GM23248 (cell line): Measurements from ENCODE around the gene WDR46. TPM values are rescaled to one million over a fixed set of nuclear protein-coding genes. Genes with fewer than 3 reads are reported as not detected.

Experiments
- DNase-seq: peaks from one replicate; pipeline ENCODE4 v3.0.0-alpha.2; 2015
- H2AFZ ChIP-seq: fragments of 200-600 bp; sonication (generic); 2 replicates; pipeline ENCODE4 v1.6.1; 2016; ENCODE audit warnings: antibody characterized with exemption
- H3F3A ChIP-seq: fragments of 200-600 bp; sonication (generic); 2 replicates; pipeline ENCODE4 v1.6.1; 2016; ENCODE audit warnings: mild to moderate bottlenecking, antibody characterized with exemption, mixed run types; ENCODE audit not compliant: insufficient read depth
- H3K27ac ChIP-seq: fragments of 200-600 bp; sonication (generic); 2 replicates; pipeline ENCODE4 v1.5.1; 2016; ENCODE audit warnings: mild to moderate bottlenecking
- H3K27me3 ChIP-seq: fragments of 200-600 bp; sonication (generic); replicated peaks from 2 replicates; pipeline ENCODE4 v1.6.1; 2016; ENCODE audit warnings: mild to moderate bottlenecking; ENCODE audit not compliant: insufficient read depth
- H3K36me3 ChIP-seq: fragments of 200-600 bp; sonication (generic); 2 replicates; pipeline ENCODE4 v1.6.1; 2016; ENCODE audit warnings: low read depth, mild to moderate bottlenecking
- H3K4me1 ChIP-seq: fragments of 200-600 bp; sonication (generic); 2 replicates; pipeline ENCODE4 v1.6.1; 2016; ENCODE audit warnings: mild to moderate bottlenecking; ENCODE audit not compliant: insufficient read depth
- H3K4me2 ChIP-seq: fragments of 200-600 bp; sonication (generic); one replicate; pipeline ENCODE4 v1.6.1; 2016; ENCODE audit warnings: mild to moderate bottlenecking; ENCODE audit not compliant: unreplicated experiment
- H3K4me3 ChIP-seq: fragments of 200-600 bp; sonication (generic); 2 replicates; pipeline ENCODE4 v1.5.1; 2016; ENCODE audit warnings: mild to moderate bottlenecking
- H3K79me2 ChIP-seq: fragments of 200-600 bp; sonication (generic); 2 replicates; pipeline ENCODE4 v1.6.1; 2016; ENCODE audit warnings: mild to moderate bottlenecking; ENCODE audit not compliant: insufficient read depth
- H3K9ac ChIP-seq: fragments of 200-600 bp; sonication (generic); 2 replicates; pipeline ENCODE4 v1.6.1; 2016; ENCODE audit warnings: mild to moderate bottlenecking
- H3K9me2 ChIP-seq: fragments of 200-600 bp; sonication (generic); 2 replicates; pipeline ENCODE4 v1.6.1; 2016; ENCODE audit warnings: mixed run types, mild to moderate bottlenecking, moderate library complexity; ENCODE audit not compliant: insufficient read depth
- H3K9me3 ChIP-seq: fragments of 200-600 bp; sonication (generic); one replicate; pipeline ENCODE4 v1.6.1; 2017; ENCODE audit warnings: low read depth
- H4K20me1 ChIP-seq: fragments of 200-600 bp; sonication (generic); 2 replicates; pipeline ENCODE4 v1.6.0; 2016; ENCODE audit not compliant: insufficient read depth
- EZH2 ChIP-seq: fragments of 200-600 bp; sonication (generic); IDR thresholded peaks from 2 replicates; pipeline ENCODE4 v1.6.1; 2018; ENCODE audit warnings: antibody characterized with exemption, mild to moderate bottlenecking; ENCODE audit not compliant: insufficient read depth, poor library complexity, severe bottlenecking
- EZH2phosphoT487 ChIP-seq: fragments of 200-600 bp; sonication (generic); IDR thresholded peaks from 2 replicates; pipeline ENCODE4 v1.6.1; 2018; ENCODE audit warnings: antibody characterized with exemption, moderate library complexity, mild to moderate bottlenecking, low read depth; ENCODE audit not compliant: insufficient read depth
- WGBS, 2 experiments: methylation state at CpG; one replicate each; pipeline ENCODE4 v1.1.6; 2015 to 2017; ENCODE audit warnings: low lambda C conversion rate in 2 of 2, low coverage in 1 of 2; ENCODE audit errors: missing lambda C conversion rate in 2 of 2; 5-methylcytosine and 5-hydroxymethylcytosine counted together
- in situ Hi-C: fragments of 300-500 bp; cut with MboI; formaldehyde crosslinking; loops from 2 replicates; pipeline ENCODE4 v1.15.0; 2020
- polyA plus RNA-seq: library from polyadenylated mRNA; unstranded; fragments of >200 nt; fragmentation: Nextera tagmentation; extraction: Ambion mirVana; gene quantifications from 2 replicates; pipeline ENCODE4 v1.2.1, GENCODE V29; 2016
- total RNA-seq: library from RNA; depleted of rRNA; stranded (reverse); fragments of >200 nt; shearing (Covaris generic); gene quantifications from 2 replicates; pipeline ENCODE4 v1.2.3, GENCODE V29; 2014

WDR46 gene
- total and polyA plus RNA-seq, 2 experiments from 2014 or later = 64.4 to 79.4 TPM

DNA sequence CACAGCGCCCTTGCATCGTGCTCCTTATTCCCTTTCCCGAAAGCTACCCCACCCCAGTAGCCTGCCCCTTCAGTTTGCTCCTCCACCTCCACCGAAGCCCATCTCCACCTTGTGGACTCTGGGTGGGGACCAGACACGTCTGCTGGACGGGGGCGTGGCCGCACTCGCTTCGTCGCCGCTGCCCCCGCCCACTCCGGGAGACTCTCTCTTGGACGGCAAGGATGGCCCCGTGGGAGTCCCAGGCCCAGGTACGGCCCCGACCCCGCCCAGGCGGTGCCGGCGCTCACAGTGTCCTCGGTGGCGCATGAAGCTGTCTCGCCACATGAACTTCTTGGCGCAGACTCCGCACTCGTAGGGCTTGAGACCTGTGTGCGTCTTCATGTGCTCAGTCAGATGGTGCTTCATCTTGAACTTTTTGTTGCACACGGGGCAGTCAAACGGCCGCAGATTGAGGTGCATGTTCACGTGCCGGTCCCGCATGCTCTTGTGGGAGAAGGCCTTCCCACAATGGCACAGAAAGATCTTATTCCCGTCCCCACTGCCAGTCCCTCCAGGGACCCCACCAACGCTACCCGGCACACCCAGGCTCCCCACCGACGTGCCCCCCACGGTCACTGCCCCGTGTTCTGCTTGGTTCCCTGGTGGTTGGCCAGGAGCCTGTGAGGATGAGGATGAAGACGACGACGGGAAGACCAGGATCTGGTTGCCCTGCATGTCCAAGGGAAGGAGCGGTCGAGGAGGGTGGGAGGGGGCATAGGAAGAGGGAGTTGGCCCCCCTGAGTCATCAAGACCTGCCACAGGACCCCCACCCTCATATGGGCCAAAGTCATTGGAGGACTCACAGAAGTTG, 26.1 kb upstream of the WDR46 start:
- no peak for TF ChIP-seq EZH2phosphoT487
- no peak for TF ChIP-seq EZH2

DNA sequence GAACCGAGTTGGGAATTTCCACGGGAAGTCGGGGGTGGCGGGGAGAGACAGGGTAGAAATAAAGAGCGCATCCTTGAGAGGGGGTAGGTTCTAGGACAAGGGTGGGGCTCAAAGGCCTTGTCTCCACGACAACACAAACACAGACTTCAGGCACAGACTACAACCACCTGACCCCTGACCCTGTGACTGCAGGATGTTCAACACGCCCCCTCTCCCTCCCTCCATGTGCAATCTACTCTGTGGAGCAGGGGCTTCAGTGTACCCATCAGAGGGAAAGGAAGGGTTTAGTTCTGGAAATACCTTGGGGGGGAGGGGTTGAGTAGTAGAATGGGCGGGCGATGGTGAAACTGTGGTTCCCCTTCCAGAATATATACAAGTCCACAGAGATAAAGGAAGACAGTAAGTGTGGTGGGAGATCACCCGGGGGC, 25.5 kb upstream of the WDR46 start:
- WGBS, 2 experiments = 3 to 4% methylated on average over 10 of the region's 10 CpGs
- peak overlapping the region; percentile 93 for H3K4me2 ChIP-seq
- TF ChIP-seq EZH2phosphoT487 (no peak), EZH2 (no peak)
- H3K4me1 ChIP-seq = peaks cover 14% of the 10 kb centered on the region
- peak overlapping the region; percentile 94 for H3K4me3 ChIP-seq
- H3K9me2 ChIP-seq = no peaks in the 10 kb centered on the region
- peak; percentile 88 for DNase-seq
- no peaks in the 10 kb centered on the region for H3K9me3 ChIP-seq
- no peaks in the 10 kb centered on the region for H4K20me1 ChIP-seq
- H3K36me3 ChIP-seq = peaks cover 11% of the 10 kb centered on the region; the same call in 1 of the 2 replicates
- peak overlapping the region; percentile 41 for H2AFZ ChIP-seq
- peak overlapping the region; percentile 91 for H3K9ac ChIP-seq
- H3K27me3 ChIP-seq = no peaks in the 10 kb centered on the region
- in situ Hi-C loops = no loop called here
- H3K27ac ChIP-seq = peak overlapping the region; percentile 90
- peaks cover 61% of the 10 kb centered on the region for H3K79me2 ChIP-seq
- peaks cover 12% of the 10 kb centered on the region for H3F3A ChIP-seq

More for the DNA sequence above, 26.1 kb upstream of the WDR46 start:
- H3K4me3 ChIP-seq = peak overlapping the region; percentile 94
- H3K79me2 ChIP-seq = peaks cover 61% of the 10 kb centered on the region
- H2AFZ ChIP-seq = peak overlapping the region; percentile 41; the same call in 1 of the 2 replicates
- no peaks in the 10 kb centered on the region for H3K27me3 ChIP-seq
- no peaks in the 10 kb centered on the region for H4K20me1 ChIP-seq
- H3K9me3 ChIP-seq = no peaks in the 10 kb centered on the region
- H3K9me2 ChIP-seq = no peaks in the 10 kb centered on the region
- 64 to 68% methylated on average over 43 to 47 of the region's 47 CpGs for WGBS, 2 experiments
- peaks cover 15% of the 10 kb centered on the region for H3F3A ChIP-seq
- in situ Hi-C loops = no loop called here
- peak; percentile 50 for DNase-seq
- peak overlapping the region; percentile 93 for H3K4me2 ChIP-seq
- H3K4me1 ChIP-seq = peaks cover 20% of the 10 kb centered on the region
- peaks cover 13% of the 10 kb centered on the region; the same call in 1 of the 2 replicates for H3K36me3 ChIP-seq
- H3K9ac ChIP-seq = peak overlapping the region; percentile 91
- H3K27ac ChIP-seq = peak overlapping the region; percentile 90

DNA sequence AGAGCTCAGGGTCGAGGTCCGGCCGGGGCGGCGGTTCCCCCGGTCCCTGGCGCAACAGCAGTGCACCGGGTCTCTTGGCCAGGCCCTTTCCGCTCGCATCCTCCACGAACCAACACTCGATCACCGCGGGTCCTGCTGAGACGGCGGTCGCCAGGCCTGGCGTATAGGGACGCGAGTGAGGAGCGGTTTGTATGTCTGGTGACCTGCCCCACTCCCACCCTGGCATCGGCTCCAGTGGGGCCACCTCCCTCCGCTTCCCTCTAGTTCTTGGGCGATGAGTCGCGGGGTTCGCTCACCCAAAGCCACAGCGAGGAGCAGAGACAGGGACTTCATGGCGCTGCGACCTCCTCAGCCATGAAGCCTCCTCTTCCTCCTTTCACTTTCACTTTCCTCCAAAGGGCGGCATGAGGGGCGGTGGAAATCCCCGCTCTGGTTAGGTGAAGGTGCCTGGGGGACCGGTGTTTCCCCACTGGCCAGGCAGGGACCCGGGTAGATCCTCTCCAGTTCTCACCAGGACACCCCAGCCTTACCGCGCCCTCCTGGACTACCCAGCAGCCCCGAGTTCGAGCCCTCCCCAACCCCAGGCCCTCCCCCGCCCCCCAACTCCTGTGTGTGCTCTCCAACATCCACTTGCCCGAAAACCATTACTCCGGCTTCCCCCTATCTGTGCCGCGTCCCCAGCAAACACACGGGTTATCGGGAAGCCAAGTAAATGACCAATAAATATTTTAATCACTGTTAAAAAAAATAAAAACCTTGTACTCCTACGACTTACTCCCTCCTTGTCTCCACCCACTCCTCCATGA, 24.9 kb upstream of the WDR46 start, which contains the start of gene TAPBP:
Gene TAPBP, minus strand, starts transcription at position 370 of the 806 bp plus-strand sequence. Its CDS starts 37 bp downstream, at position 333.
- Histone ChIP-seq H3K9ac (peak within 1 kb of the TSS; percentile 91), H4K20me1 (no peaks in the 10 kb centered on the region; the same call in 1 of the 2 replicates), H3K27ac (peak within 1 kb of the TSS; percentile 90), H2AFZ (peak within 1 kb of the TSS; percentile 41), H3K79me2 (peaks cover 61% of the 10 kb centered on the region), H3K4me2 (peak within 1 kb of the TSS; percentile 93), H3K9me2 (no peaks in the 10 kb centered on the region), H3K4me1 (peaks cover 13% of the 10 kb centered on the region), H3K9me3 (no peaks in the 10 kb centered on the region), H3K4me3 (peak within 1 kb of the TSS; percentile 94), H3K27me3 (no peaks in the 10 kb centered on the region), H3K36me3 (peaks cover 8% of the 10 kb centered on the region; the same call in 1 of the 2 replicates), H3F3A (peaks cover 11% of the 10 kb centered on the region)
- DNase-seq = peak; percentile 75
- in situ Hi-C loops = no loop called here
- TF ChIP-seq EZH2 (no peak), EZH2phosphoT487 (no peak)
- WGBS, 2 experiments = 0 to 1% methylated on average over 33 to 45 of the region's 47 CpGs
